GM18861 (cell line): ENCODE results near the gene RNU6-1.

Source experiments
- ATAC-seq: cut with Tn5 transposase; IDR thresholded peaks from one replicate; pipeline ENCODE4 v1.9.1; 2021; ENCODE audit not compliant: unreplicated experiment

The RNU6-1 gene

DNA sequence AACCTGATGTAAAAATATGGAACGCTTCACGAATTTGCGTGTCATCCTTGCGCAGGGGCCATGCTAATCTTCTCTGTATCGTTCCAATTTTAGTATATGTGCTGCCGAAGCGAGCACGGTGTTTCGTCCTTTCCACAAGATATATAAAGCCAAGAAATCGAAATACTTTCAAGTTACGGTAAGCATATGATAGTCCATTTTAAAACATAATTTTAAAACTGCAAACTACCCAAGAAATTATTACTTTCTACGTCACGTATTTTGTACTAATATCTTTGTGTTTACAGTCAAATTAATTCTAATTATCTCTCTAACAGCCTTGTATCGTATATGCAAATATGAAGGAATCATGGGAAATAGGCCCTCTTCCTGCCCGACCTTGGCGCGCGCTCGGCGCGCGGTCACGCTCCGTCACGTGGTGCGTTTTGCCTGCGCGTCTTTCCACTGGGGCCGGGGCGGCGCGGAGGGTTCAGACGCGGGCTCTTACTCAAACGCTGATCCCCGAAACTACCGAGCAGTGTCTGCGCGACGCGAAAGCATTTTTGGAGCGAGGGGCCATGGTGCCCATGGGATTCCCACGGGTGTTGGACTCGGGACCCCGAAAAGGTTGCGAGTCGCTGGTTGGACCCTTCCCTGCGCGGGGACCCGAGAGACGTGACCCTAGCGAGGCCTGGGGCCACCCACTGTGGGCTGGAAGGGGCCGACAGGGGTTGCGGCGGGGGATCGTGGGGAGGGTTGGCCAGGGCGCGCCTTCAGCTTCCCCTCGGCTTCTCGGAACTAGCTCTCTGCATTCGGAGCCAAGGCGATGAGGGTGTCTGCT is at the start of gene RNU6-1:
TSS of gene RNU6-1 (minus strand) at position 117 of the 820 bp plus-strand sequence.
- ATAC-seq = peak; percentile 64

DNA sequence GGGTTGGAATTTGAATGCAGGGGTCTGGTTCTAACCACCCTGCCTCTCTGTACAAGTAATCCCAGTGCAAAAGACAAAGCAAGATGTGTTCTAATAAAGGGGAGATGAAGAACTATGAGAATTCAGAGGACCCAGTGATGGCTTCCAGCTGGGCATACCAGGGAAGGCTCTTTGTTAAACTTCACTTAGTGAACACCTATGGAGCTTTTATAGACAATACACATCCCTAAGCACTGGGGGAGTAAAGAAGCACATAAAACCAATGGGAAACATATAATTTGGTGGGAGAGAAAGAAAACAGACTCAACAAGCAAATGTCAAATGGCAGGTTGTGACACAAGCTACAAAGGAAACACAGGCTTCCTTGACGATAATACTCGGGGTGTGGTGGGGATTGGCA is 47.9 kb upstream of the RNU6-1 start:
- no peak for ATAC-seq

DNA sequence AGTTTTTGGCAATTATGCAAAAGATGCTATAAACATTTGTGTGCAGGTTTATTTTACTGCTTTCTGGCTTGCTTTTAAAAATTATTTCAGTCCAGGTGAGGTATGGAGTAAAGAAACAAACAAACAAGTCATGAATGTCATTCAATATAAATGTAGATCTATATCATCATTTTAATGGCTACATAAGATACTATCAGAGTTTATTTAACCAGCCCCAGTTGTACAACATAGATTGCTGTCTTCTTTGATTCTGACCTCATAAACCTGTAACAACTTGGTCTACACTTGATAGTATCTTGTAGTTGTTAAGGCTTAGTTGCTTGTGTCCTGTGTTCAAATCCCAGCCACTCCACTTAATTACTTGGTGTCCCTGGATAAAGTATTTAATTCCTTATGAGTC is 46.0 kb upstream of the RNU6-1 start:
- no peak for ATAC-seq

DNA sequence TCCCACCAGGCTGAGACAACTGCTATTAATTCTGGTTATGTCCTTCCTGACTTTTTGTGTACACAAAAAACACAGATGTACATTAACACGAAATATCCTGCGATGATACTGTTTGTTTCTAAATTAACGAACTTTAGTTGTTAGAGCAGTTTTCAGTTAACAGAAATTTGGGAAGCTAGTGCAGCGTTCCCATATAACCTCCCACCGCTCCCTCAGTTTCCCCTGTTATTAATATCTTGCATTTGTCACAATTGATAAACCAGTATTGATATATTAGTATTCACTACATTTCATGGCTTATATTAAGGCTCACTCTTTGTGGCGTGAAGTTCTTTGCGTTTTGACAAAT is 45.3 kb upstream of the RNU6-1 start:
- ATAC-seq = no peak

DNA sequence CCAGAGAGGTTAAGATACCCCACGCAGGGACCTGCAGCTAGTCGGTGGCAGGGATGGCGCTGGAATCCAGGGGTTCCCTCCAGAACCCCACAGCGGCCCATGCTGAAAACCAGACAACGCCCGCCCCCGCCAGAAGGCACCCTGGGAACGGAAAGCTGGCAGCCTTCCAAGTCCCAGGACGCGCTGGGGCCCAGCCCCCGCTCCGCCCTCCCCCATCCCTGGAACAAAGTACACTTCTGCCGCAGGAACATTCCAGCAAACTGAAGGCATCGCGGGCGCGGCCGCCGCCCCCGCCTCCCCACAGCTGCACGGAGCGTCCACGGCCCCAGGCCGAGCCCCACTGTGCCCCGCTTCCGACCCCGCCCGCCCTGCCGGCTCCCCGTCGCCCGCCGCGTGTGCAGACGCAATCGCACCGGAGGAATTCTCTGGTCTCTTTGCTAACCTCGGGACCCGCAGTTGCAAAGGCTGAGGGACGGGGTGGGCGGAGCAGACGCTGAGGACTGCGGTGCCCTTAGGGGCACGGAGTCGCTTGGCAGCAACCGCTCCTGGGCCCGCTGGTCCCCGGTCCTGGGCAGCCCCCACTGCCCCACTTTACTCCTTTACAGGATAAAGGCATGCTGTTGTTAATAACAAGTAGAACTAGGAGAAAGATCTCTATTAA is 44.8 kb upstream of the RNU6-1 start:
- no peak for ATAC-seq

DNA sequence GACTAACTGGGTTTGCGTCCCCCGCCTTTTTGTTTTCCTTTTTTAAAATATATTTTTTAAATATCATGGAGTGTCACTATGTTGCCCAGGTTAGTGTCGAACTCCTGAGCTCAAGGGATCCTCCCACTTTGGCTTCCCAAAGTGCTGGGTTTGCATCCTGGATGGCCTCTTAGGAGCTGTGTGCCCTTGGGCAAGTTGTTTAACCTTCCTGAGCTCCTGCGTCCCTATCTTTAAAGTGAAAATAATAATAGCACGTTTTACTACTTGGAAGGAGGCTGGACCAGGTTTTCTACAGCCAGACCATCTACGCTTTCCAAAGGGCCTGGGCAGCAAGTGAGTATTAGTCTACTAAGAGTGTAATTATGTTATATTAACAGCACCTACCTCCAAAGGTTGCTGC is 44.2 kb upstream of the RNU6-1 start:
- no peak for ATAC-seq

DNA sequence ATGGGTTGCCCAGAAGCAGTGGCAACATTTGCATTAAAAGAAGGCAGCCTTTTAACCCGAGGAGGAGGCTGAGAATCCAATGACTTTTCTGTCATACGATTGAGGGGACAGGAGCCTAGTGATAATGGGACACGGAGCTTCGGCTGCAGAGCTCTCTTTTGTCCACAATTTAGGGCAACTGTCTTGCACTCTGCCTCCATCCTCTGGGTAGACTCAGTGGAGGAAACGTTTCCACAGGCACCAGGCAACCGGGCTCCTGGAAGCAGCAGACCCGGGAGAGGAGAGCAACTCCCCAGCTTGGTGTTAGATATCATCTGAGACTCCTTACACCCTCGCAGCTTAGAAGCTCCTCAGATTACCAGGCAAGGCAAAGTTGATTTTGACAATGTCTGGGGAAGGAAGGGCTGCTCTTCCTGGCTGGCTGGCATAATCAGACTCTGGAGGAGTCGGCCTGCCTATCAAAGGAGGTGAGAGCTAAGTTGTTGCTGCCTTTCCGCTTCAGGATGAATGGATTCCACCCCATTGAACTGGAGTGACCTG is 43.5 kb upstream of the RNU6-1 start:
- ATAC-seq = no peak

DNA sequence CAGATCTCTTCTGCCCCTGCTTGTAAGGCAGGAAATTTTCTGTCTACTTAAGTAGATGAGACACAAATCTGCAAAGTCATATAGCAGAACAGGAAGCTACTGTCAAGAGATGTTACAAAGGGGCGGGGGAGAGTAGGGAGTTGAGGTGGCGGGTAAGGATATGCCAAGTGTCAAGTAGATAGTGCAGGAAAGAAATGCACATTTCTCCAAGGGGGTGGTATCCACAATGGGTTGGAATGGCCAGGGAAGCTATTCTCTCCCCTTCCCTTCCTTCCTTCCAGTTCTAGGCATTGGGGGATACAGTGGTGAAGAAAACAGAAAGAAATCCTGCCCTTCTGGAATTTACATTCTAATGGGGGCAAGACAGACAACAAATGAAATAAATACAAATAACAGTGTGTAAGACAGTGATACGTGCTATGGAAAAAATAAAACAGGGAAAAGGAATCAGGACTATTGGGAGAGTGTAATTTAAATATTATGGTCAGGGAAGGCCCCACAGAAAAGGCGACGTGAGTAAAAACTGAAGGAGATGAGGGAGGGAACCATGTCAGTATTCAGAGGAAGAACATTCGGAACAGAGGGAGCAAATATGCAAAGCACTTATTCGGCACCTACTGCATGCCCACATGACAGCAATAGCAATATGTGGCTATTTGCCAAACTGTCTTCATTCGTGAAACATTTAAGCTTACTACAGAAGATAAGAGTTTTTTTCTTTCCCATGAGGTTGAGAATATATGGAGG is 42.8 kb upstream of the RNU6-1 start:
- no peak for ATAC-seq

DNA sequence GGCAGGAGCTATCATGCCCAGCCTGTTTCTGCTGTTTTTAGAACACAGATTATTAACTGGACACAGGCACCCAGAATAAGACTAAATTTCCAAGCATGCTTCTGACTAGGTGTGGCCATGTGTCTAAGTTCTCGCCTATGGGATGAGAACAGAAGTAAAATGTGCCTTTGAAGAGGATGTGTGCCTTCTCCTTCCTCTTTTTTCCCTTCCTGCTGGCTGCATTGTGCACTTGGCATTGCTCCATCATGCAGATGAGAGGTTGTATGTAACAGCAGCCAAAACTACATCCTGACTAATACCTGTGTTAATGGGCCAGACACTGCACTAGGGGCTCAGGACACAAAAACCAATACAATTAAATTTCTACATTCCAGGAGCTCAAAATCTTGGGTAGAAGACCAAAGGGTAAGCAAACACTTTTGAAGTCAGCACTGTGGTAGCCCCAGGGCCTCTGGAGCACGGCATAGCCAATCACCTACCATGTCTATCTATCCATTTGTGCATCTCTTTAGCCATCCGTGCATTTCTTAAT is 40.9 kb upstream of the RNU6-1 start:
- ATAC-seq = no peak

DNA sequence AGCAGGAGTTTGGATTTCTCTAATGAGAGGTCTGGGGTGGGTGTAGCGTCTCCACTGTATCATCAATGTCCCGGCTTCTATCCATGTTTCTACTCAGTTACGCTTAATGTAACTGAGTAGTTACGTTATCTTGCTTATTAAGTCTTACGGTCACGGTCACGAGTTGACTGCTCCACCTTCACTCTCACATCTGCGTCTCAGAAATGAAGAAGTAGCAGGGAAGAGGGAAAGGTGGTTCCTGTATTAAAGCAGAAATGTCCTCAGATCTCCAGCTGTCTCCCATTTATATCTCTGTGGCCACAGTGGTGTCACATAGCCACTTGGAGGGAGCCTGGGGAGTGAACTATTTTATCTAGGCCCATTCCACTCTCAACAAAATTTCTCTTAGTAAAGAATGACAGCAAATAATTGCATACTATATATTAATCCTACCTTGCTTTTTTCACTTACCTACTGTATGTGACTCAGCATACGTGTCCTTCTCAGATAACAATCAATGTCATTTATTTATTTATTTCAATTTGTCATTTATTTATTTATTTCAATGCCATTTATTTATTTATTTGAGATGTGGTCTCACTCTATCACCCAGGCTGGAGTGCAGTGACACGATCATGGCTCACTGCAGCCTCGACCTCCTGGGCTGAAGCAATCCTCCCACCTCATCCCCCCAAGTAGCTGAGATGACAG is 39.7 kb upstream of the RNU6-1 start:
- ATAC-seq = no peak

DNA sequence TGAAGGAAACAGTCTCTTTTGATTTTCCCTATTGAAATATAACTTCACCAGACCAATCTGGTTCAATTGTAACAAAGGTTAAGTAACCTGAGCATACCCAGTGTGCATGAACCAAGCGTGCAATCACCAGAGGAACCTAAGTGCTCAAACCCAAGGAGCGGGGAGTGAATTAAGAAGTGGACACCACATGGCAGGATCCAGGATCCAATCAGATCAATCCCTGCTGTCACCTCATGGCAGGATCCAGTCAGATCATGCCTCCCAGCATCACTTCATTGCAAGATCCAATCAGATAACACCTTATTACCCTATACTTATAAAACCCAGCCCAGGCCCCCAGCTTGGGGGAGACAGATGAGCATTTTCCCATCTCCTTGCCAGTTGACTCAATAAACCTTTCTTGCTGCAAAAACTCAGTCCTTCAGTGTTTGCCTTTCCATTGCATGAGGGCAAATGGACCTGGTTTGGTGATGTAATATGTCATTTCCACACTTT is 38.9 kb upstream of the RNU6-1 start:
- no peak for ATAC-seq

DNA sequence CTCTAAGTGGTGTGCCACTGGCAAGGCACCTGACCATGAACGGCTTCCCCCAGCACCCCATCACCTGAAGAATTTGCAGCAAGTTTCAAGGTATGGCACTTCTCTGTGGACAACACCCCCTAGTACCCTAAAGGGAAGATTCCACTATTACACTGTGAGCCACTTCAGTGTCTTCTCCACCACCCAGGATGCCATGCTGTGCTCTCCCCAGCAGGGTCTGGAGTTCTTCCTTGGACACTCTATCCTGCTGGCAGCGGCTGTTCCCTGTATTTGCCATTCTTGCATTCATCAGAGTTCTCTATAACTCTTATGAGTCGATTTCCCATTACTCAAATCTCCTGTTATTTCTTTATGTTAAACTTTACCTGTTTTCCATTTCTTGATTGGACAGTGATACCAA is 33.9 kb upstream of the RNU6-1 start:
- ATAC-seq = no peak

DNA sequence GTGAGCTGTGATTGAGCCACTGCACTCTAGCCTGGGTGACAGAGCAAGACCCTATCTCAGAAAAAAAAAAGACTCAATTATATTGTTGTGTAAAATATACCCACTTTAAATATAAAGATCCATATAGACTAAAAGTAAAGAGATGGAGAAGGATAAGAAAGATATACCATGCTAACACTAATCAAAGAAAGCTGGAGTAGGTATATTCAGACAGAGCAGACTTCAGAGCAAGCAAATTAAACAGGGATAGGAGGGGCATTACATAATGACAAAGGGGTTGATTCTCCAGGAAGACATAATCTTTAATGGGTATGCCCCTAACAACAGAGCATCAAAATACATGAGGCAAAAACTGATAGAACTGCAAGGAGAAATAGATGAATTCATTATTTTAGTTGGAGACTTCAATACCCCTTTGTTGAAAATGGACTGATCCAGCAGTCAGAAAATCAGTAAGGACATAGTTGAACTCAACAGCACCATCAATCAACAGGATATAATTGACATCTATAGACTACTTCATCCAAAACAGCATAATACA is 31.1 kb upstream of the RNU6-1 start:
- no peak for ATAC-seq

DNA sequence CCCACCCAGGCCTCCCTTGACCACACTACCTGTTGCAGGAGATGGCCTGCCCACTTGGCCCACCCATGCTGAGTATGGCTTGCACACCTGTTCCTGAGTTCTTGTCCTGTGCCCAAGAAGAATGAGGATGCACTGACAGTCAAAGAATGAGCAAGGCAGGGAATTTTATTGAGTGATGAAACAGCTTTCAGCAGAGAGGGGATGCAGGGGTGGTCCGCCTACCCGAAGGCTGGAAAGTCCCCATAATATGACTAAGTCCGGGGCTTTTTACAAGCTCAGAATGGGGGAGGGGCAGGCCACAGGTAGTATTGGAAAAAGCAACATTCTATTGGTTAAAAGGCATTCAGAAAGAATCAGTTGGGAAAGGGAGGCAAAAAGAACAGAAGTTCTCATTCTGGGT is 29.9 kb upstream of the RNU6-1 start:
- ATAC-seq = no peak

DNA sequence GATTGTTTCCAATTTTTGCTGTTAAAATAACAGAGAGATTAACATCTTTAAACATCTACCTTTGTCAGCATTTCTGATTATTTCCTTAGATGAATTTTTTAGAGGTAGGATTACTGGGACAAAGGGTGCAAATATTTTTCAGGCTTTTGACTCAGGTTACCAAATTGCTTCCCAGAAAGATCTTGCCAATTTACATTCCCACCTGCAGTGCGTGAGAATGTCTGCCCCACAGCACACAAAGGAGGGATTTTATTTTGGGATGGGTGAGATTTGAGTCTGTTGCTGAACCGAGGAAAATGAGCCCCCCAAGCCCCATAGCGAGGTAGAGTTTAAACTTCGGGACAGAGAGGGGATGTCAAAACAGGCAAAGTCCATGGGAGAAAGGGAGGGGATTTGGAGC is 25.9 kb upstream of the RNU6-1 start:
- no peak for ATAC-seq

DNA sequence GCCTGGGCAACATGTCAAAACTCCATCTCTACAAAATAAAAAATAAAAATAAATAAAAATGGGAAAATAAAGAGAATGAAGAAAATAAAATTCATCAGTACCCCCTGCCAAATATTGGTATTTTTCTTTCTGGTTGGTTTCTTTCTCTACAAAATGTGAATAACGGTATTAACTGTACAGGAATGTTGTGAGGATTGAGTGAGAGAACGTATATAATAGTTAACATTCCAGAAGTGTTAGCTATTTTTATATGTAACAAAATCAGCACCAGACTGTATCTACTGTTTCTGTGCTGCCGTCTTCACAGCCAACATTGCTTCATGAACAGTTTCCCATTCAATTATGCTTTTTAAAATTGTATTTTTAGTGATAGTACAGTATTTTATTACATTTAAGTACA is 25.5 kb upstream of the RNU6-1 start:
- no peak for ATAC-seq

DNA sequence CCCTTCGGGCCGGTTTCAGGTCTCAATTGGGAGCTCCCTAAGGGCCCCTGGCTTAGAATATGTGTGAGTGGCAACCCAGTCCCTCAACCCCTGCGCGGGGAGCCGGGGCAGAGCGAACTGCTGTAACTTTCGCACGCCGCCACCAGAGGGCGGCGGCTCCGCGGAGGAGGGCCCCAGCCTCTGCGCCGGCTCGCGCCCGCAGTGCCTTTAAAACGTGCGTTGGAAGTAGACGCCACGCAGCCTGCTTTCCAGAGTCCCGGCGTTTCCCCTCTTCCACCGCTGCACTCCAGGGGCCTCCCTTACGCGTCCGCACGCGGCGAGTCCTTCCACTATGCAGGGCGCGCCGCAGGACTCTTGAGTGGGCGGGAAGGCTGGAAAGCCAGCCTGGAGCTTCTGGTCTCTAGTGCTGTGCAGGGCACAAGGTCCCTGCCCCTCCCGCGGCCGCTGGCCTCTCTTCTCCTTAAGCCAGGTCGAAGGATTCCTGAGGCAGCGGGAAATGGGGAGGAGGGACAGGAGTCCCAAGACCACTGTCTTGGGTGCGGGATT is 23.7 kb upstream of the RNU6-1 start:
- ATAC-seq = peak; percentile 62

DNA sequence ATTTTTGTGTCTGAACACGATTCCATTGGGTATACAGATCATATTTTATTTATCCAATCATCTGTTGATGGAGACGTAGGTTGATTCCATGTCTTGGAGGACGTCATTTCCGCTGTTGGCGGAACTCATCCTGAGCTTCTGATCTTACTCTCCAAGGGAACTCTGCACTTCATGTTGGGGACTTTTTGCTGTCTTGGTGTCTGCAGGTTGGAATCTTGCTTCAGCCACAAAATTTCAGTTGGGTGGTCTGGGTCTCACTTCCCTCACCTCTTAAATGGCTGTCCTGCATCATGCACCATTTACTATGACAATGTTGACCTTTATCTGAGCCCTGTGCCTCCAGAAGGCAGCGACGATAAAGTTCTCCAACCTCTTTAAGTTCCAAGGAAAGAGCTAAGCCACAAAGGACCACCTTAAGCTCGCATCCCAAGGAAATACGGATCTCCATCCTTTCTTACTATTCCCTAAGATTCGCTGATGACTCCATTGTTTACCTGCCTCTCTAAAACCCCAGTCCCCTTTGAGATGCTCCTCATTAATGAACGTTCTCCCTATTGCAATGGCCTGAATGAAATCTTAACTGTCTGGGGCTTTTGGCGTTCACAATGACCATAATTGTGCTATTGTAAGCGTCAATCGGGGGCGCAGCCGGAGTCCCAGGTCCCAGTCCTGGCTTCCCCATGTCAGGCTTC is 23.1 kb upstream of the RNU6-1 start:
- ATAC-seq = peak; percentile 31

DNA sequence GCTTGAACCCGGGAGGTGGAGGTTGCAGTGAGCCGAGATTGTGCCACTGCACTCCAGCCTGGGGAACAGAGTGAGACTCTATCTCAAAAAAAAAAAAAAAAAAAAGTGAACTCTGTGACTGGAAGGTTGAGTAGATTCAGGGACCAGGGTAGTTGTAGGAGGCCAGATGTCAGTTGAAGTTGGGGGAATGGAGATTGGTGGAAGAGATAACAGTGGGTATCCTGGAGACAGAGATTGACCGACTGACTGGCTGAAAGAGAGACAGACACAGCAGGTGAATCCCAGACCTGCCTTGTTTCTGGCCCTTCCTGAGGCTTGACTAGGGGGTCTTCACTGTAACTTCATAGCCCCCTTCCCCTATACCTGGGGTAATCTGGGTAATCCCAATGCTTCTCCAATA is 22.1 kb upstream of the RNU6-1 start:
- no peak for ATAC-seq
